ENCODE results near the gene ARID1B.

Gene ARID1B

GRCh38 chr6:157217894-157218370 lies 440.8 kb downstream of the ARID1B start:
- in situ Hi-C loops (cut with MboI; ENCODE audit: low sequenced_read_pairs): no loop called here

- in situ Hi-C loops (cut with MboI; ENCODE audit: low sequenced_read_pairs): no loop called here
These were observed 441.4 kb downstream of the ARID1B start for GRCh38 chr6:157218371-157219198.

GRCh38 chr6:157219201-157220200 lies 442.3 kb downstream of the ARID1B start:
- in situ Hi-C loops (cut with MboI; ENCODE audit: low sequenced_read_pairs): no loop called here

- in situ Hi-C loops (cut with MboI; ENCODE audit: low sequenced_read_pairs): no loop called here
These were observed 443.3 kb downstream of the ARID1B start for GRCh38 chr6:157220485-157220884.

- in situ Hi-C loops (cut with MboI; ENCODE audit: low sequenced_read_pairs): no loop called here
These were observed 444.1 kb downstream of the ARID1B start for GRCh38 chr6:157221049-157221816.

GRCh38 chr6:157221817-157222175 lies 444.6 kb downstream of the ARID1B start:
- in situ Hi-C loops (cut with MboI; ENCODE audit: low sequenced_read_pairs): no loop called here

GRCh38 chr6:157222201-157222981 lies 445.2 kb downstream of the ARID1B start:
- in situ Hi-C loops (cut with MboI; ENCODE audit: low sequenced_read_pairs): no loop called here

GRCh38 chr6:157223021-157223430 lies 445.8 kb downstream of the ARID1B start:
- in situ Hi-C loops (cut with MboI; ENCODE audit: low sequenced_read_pairs): no loop called here

GRCh38 chr6:157223511-157223910 lies 446.3 kb downstream of the ARID1B start:
- in situ Hi-C loops (cut with MboI; ENCODE audit: low sequenced_read_pairs): no loop called here

GRCh38 chr6:157224178-157224950 lies 447.2 kb downstream of the ARID1B start:
- in situ Hi-C loops (cut with MboI; ENCODE audit: low sequenced_read_pairs): no loop called here

GRCh38 chr6:157224951-157225574 lies 447.9 kb downstream of the ARID1B start:
- in situ Hi-C loops (cut with MboI; ENCODE audit: low sequenced_read_pairs): no loop called here

- in situ Hi-C loops (cut with MboI; ENCODE audit: low sequenced_read_pairs): no loop called here
These were observed 448.4 kb downstream of the ARID1B start for GRCh38 chr6:157225575-157225995.

GRCh38 chr6:157226026-157226625 lies 448.9 kb downstream of the ARID1B start:
- in situ Hi-C loops (cut with MboI; ENCODE audit: low sequenced_read_pairs): no loop called here

- in situ Hi-C loops (cut with MboI; ENCODE audit: low sequenced_read_pairs): no loop called here
These were observed 449.6 kb downstream of the ARID1B start for GRCh38 chr6:157226761-157227160.

GRCh38 chr6:157227202-157228166 lies 450.3 kb downstream of the ARID1B start:
- in situ Hi-C loops (cut with MboI; ENCODE audit: low sequenced_read_pairs): no loop called here

GRCh38 chr6:157228426-157229131 lies 451.4 kb downstream of the ARID1B start:
- in situ Hi-C loops (cut with MboI; ENCODE audit: low sequenced_read_pairs): no loop called here
